ENCODE results near the gene NHERF1. TPM values are rescaled to one million over a fixed set of nuclear protein-coding genes. Genes with fewer than 3 reads are reported as not detected.
A peak's percentile ranks its signal among the peaks of the same experiment; 100 is the strongest.

Gene NHERF1
- total and polyA plus RNA-seq, 2 of the 13 experiments (the other 11 are each of a cell fraction or from before 2014, with no cell fraction given), result 169 to 269 TPM

GRCh38 chr17:74737299-74738050, 11.0 kb upstream of the NHERF1 start (continued):
- TF ChIP-seq ZNF407 (CRISPR knock-in tag; IDR thresholded peaks at IDR 0.05; ENCODE audit: not compliant biosample characterization) (no peak), ZNF749 (CRISPR knock-in tag; IDR thresholded peaks at IDR 0.05; ENCODE audit: borderline replicate concordance) (0 out of 2 replicates have a peak, but pooled peaks have one; percentile 43), ZBTB14 (CRISPR knock-in tag; IDR thresholded peaks at IDR 0.05) (no peak), KDM4B (CRISPR knock-in tag; IDR thresholded peaks at IDR 0.05) (no peak), ZBED4 (CRISPR knock-in tag; IDR thresholded peaks at IDR 0.05; ENCODE audit: borderline replicate concordance) (no peak), BCLAF1 (IDR thresholded peaks at IDR 0.05) (no peak), ZIK1 (CRISPR knock-in tag; IDR thresholded peaks at IDR 0.05; ENCODE audit: borderline replicate concordance, low read depth) (no peak), MED8 (CRISPR knock-in tag; IDR thresholded peaks at IDR 0.05; ENCODE audit: insufficient replicate concordance) (no peak), ZNF282 (IDR thresholded peaks at IDR 0.05; ENCODE audit: partially characterized antibody) (no peak), HNRNPK (IDR thresholded peaks at IDR 0.05; ENCODE audit: low read depth, low read length, poor library complexity, severe bottlenecking) (no peak), EEA1 (CRISPR knock-in tag; IDR thresholded peaks at IDR 0.05; ENCODE audit: borderline replicate concordance) (no peak)
